Sigmoid colon (tissue), 3 donors: ENCODE measurements around the gene RNF207.

ENCODE experiments used
- POLR2A ChIP-seq, 2 donors: fragments of 450-650 bp; IDR thresholded peaks; one replicate each; pipeline ENCODE4 v1.6.1; 2016; ENCODE audit warnings: antibody characterized with exemption in 2 of 2, mild to moderate bottlenecking in 2 of 2, moderate library complexity in 2 of 2
- TF ChIP-seq, protein P1 (sequence below), 4 experiments: fragments of 450-650 bp in 3 of 4; fragments of 200-600 bp in 1 of 4; IDR thresholded peaks; one replicate each; pipeline ENCODE4 v1.5.1; 2016 to 2019; ENCODE audit warnings: antibody characterized with exemption in 4 of 4, mild to moderate bottlenecking in 3 of 4, moderate library complexity in 2 of 4

- TF ChIP-seq, protein P1, sequence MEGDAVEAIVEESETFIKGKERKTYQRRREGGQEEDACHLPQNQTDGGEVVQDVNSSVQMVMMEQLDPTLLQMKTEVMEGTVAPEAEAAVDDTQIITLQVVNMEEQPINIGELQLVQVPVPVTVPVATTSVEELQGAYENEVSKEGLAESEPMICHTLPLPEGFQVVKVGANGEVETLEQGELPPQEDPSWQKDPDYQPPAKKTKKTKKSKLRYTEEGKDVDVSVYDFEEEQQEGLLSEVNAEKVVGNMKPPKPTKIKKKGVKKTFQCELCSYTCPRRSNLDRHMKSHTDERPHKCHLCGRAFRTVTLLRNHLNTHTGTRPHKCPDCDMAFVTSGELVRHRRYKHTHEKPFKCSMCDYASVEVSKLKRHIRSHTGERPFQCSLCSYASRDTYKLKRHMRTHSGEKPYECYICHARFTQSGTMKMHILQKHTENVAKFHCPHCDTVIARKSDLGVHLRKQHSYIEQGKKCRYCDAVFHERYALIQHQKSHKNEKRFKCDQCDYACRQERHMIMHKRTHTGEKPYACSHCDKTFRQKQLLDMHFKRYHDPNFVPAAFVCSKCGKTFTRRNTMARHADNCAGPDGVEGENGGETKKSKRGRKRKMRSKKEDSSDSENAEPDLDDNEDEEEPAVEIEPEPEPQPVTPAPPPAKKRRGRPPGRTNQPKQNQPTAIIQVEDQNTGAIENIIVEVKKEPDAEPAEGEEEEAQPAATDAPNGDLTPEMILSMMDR (IDR thresholded peaks at IDR 0.05), result no peak
- TF ChIP-seq POLR2A (IDR thresholded peaks at IDR 0.05), result no peak
Measured at GRCh38 chr1:6168947-6169586, 36.9 kb upstream of the RNF207 start.
